Stimulated activated naive CD8-positive, alpha-beta T cell treated with anti-CD3 and anti-CD28 coated beads, Interleukin-15, Interleukin-2, amounts not matched to agents 100 ng/mL and 50 ng/mL, for 24 hours (primary cell): ENCODE measurements around the gene PUSL1.

ENCODE experiments used
- H3K27ac Mint-ChIP-seq: one replicate; pipeline ENCODE4 v1.8.0; 2021; ENCODE audit warnings: mild to moderate bottlenecking, mixed read lengths
- H3K27me3 Mint-ChIP-seq: one replicate; pipeline ENCODE4 v1.8.0; 2021; ENCODE audit warnings: mixed read lengths
- H3K36me3 Mint-ChIP-seq: one replicate; pipeline ENCODE4 v1.8.0; 2021; ENCODE audit warnings: low read depth, mixed read lengths
- H3K4me1 Mint-ChIP-seq: one replicate; pipeline ENCODE4 v1.8.0; 2021; ENCODE audit warnings: low read depth, mixed read lengths
- H3K4me3 Mint-ChIP-seq: one replicate; pipeline ENCODE4 v1.8.0; 2021; ENCODE audit warnings: mild to moderate bottlenecking, mixed read lengths
- H3K9me3 Mint-ChIP-seq: one replicate; pipeline ENCODE4 v1.8.0; 2021; ENCODE audit warnings: mixed read lengths

Gene PUSL1

GRCh38 chr1:1307923-1308755 lies at the start of gene PUSL1, which contains the start of gene ACAP3:
PUSL1 (plus strand) TSS chr1:1308597; CDS start chr1:1308644, 47 bp downstream.
ACAP3 (minus strand) TSS chr1:1307930; CDS start chr1:1307815, 115 bp downstream.
- H3K9me3 Mint-ChIP-seq = no peaks in the 10 kb centered on the region
- H3K4me1 Mint-ChIP-seq = peaks cover 19% of the 10 kb centered on the region
- peak within 1 kb of the TSS; percentile 86 for H3K4me3 Mint-ChIP-seq
- no peaks in the 10 kb centered on the region for H3K36me3 Mint-ChIP-seq
- H3K27me3 Mint-ChIP-seq = no peaks in the 10 kb centered on the region
- peak within 1 kb of the TSS; percentile 84 for H3K27ac Mint-ChIP-seq

DNA sequence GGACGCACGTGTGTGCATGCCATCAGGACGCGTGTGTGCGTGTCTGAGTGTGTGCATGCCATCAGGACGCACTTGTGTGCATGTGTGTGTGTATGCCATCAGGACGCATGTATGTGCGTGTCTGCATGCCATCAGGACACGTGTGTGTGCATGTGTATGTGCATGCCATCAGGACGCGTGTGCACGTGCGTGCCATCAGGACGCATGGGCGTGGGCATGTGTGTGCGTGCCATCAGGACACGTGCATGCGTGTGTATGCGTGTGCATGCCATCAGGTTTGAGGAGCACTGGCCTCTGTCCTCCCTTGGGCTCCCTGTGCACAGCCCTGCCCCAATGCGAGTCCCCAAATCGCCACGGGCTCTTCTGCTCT lies 49.3 kb upstream of the PUSL1 start:
- H3K9me3 Mint-ChIP-seq = no peaks in the 10 kb centered on the region
- peaks cover 6% of the 10 kb centered on the region for H3K4me1 Mint-ChIP-seq
- H3K27me3 Mint-ChIP-seq = no peaks in the 10 kb centered on the region
- H3K4me3 Mint-ChIP-seq = no peak overlapping the region
- H3K27ac Mint-ChIP-seq = no peak overlapping the region
- H3K36me3 Mint-ChIP-seq = peaks cover 44% of the 10 kb centered on the region

DNA sequence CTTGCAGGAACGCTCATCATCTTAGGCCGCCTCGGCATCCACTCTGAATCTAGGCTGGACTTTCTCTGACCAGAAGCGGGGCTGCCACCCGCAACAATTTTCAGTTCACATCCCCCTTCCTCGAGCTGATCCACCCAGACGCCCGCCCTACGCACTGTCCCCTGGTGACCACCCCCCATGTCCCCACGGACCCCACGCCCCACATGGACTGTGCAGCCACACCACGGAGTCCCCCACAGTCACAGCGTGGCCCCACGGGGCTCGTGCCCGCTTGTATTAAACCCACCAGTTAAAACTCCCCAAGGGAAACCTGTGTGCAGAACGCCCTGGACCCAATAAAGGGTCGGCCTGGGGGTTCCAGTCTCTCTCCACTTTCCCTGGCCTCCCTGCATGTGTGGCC lies 48.9 kb upstream of the PUSL1 start:
- no peak overlapping the region for H3K4me3 Mint-ChIP-seq
- no peaks in the 10 kb centered on the region for H3K27me3 Mint-ChIP-seq
- H3K9me3 Mint-ChIP-seq = no peaks in the 10 kb centered on the region
- H3K27ac Mint-ChIP-seq = no peak overlapping the region
- peaks cover 6% of the 10 kb centered on the region for H3K4me1 Mint-ChIP-seq
- H3K36me3 Mint-ChIP-seq = peaks cover 44% of the 10 kb centered on the region

GRCh38 chr1:1259951-1260600 lies 48.3 kb upstream of the PUSL1 start:
- Mint-ChIP-seq H3K9me3 (no peaks in the 10 kb centered on the region), H3K36me3 (peaks cover 44% of the 10 kb centered on the region), H3K27ac (no peak overlapping the region), H3K27me3 (no peaks in the 10 kb centered on the region), H3K4me1 (peaks cover 6% of the 10 kb centered on the region), H3K4me3 (no peak overlapping the region)

DNA sequence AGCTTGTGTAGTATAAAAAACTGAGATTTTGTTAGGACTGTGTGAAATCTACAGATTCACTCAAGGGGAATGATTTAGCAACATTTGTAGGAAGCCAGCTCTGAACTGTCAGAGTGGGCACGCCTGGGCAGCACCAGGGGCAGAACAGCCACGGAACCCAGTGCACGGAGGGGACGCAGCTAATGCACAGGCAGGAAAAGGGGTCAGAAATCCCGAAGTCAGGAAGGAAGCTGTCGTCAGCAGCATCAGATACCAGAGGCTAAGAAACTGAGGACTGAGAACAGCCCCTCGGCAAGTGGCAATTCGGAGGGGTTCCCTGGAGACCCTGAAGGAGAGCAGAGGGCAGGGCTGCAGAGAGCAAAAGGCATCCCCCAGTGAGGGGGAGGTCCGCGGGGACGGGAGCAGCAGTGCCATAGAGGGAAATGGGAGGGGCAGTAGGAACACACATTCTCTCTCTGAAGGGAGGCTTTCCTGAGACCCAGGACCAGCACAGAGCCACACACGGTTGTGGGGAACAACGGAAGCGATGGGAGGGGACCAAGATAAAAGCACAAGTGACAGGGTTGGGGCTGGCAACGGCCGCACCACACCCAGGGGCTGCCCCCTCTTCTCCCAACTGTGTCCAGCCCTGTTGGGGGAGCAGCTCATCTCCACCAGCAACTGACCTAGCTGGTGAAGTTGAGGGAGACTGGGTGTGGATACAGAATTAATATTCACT lies 47.4 kb upstream of the PUSL1 start:
- H3K4me1 Mint-ChIP-seq = peaks cover 9% of the 10 kb centered on the region
- no peaks in the 10 kb centered on the region for H3K9me3 Mint-ChIP-seq
- no peaks in the 10 kb centered on the region for H3K27me3 Mint-ChIP-seq
- H3K4me3 Mint-ChIP-seq = no peak overlapping the region
- peak overlapping the region; percentile 22 for H3K27ac Mint-ChIP-seq
- peaks cover 43% of the 10 kb centered on the region for H3K36me3 Mint-ChIP-seq

DNA sequence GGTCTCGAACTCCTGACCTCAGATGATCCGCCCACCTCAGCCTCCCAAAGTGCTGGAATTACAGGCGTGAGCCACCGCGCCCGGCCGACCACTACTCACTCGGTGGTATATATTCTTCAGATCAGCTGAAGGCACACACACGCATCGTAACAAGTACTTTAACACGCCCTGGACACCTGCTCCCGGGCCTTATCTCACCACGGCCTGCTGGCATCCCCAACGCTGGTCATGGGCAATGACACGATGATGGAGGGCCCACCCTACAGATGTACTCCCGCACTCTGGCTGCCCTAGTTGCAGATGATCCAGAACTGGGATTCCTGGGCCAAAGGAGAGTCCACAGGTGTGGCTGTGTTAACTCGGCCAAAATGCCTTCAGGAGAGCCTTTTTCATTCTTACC lies 46.3 kb upstream of the PUSL1 start:
- no peaks in the 10 kb centered on the region for H3K27me3 Mint-ChIP-seq
- peaks cover 11% of the 10 kb centered on the region for H3K4me1 Mint-ChIP-seq
- H3K9me3 Mint-ChIP-seq = no peaks in the 10 kb centered on the region
- no peak overlapping the region for H3K4me3 Mint-ChIP-seq
- peaks cover 42% of the 10 kb centered on the region for H3K36me3 Mint-ChIP-seq
- no peak overlapping the region for H3K27ac Mint-ChIP-seq

DNA sequence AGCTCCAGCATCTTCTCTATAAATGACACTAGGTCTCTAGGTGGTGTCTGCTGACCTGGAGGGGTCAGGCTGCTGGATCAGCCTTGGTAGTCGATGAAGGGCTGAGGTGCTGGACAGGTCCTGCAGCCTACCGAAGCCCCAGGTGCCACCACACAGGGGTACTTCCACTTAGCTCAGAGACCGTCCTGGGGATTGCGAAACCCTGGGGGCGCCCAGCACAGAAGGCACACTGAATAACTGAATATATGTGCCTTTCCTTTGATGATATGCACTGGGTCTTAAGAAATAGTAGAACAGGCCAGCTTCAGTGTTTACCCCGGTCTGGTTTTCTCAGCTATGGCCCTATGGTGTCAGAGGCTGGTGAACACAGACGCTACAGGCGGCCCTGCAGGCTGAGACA lies 45.6 kb upstream of the PUSL1 start:
- Mint-ChIP-seq H3K4me1 (peaks cover 11% of the 10 kb centered on the region), H3K27ac (no peak overlapping the region), H3K4me3 (no peak overlapping the region), H3K36me3 (peaks cover 39% of the 10 kb centered on the region), H3K9me3 (no peaks in the 10 kb centered on the region), H3K27me3 (no peaks in the 10 kb centered on the region)

DNA sequence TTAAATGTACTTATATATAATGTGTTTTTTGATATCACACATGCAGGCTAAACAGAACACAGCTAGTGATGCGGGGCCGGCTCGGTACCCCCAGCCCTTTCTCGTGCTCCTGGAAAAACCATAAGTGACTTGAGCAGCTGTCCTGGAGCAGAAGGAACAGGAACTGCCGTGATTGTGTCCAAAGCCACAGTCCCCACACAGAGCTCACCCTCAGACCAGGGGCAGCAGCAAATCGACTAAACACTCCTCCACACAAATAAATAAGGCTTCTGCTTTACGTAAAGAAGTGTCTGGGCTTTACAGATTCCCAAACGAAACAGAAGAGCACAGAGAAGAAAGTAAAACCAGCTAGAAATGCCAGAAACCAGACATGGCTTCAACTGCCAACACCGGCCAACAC lies 44.4 kb upstream of the PUSL1 start:
- Mint-ChIP-seq H3K27me3 (no peaks in the 10 kb centered on the region), H3K9me3 (no peaks in the 10 kb centered on the region), H3K4me3 (no peak overlapping the region), H3K36me3 (peaks cover 42% of the 10 kb centered on the region), H3K4me1 (peaks cover 11% of the 10 kb centered on the region), H3K27ac (no peak overlapping the region)

GRCh38 chr1:1264868-1265272 lies 43.5 kb upstream of the PUSL1 start:
- Mint-ChIP-seq H3K27ac (no peak overlapping the region), H3K9me3 (no peaks in the 10 kb centered on the region), H3K27me3 (no peaks in the 10 kb centered on the region), H3K4me3 (no peak overlapping the region), H3K4me1 (peaks cover 15% of the 10 kb centered on the region), H3K36me3 (peaks cover 38% of the 10 kb centered on the region)

DNA sequence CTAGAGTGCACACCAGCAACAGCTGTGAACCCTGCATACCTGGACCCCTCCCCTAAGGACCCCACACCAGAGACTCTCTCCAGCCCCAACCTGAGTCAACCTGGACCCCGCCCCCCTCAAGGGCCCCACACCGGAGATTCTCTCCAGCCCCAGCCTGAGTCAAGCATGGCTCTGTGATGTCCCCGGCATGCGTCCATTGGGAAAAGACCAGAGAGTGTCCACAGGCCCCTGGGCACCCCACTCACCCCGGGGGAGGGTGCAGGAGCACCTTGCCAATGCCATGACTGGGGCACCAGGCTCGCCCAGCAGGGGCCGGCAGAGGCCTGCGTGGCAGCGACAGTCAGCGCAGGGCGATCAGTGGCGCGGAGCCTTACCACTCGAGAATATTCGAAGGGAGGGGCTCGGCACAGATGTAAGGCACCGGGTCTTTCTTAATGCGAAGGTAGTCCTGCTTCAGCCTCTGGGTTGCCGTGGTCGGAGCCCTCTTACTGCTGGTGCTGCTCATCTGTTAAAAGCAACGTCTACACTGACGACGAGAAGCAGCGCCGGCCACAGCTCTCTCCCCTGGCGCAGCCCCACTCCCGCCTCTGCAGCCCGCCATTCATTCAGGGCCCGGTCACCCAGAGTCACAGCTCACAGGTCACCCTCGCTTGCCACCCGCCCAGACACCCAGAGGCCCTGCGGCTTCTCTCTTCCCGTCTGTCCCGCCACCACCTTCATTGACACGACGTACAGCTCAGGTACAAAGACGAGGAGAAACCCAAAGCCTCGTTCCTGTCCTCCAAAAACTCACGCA lies 40.7 kb upstream of the PUSL1 start:
- Mint-ChIP-seq H3K36me3 (peaks cover 42% of the 10 kb centered on the region), H3K9me3 (no peaks in the 10 kb centered on the region), H3K27me3 (no peaks in the 10 kb centered on the region), H3K4me1 (peaks cover 37% of the 10 kb centered on the region), H3K4me3 (no peak overlapping the region), H3K27ac (no peak overlapping the region)

DNA sequence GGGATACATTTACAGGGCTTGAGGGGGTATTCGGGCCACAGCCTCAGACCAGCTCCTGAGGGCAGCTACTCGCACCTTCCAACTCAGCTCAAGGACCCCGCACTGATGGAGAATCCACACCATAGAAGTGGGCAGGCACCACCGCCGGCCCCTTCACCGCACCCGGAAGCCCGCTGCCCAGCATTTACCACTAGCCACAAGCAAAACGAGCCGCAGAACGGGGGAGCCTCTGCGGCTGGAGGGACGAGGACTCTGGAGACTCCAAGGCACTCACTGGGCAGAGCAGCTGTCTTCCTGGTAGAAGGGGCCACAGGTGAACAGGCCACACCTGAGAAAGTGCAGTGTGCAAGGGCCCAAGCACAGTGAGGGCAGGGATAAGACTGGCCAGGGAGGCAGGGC lies 40.1 kb upstream of the PUSL1 start:
- Mint-ChIP-seq H3K4me3 (no peak overlapping the region), H3K36me3 (peaks cover 36% of the 10 kb centered on the region), H3K27me3 (no peaks in the 10 kb centered on the region), H3K27ac (no peak overlapping the region), H3K4me1 (peaks cover 41% of the 10 kb centered on the region), H3K9me3 (no peaks in the 10 kb centered on the region)

DNA sequence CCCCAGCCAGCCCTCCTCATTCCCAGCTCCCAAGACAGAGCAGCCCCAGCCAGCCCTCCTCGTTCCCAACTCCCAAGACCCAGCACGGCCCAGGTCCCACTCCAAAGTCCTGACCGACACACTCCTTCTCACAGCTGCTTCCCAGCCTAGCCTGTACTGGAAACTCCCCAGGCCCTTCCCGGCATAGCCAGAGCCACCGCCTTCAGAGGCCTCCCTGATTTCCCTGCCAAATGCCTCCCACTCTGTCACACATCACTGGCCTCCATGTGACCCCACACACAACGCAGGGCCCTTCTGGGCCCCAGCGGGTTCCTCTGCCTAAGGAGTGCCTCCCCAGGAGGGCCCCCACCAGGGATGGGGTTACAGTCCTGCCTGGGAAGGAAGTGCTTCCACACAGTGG lies 37.6 kb upstream of the PUSL1 start:
- Mint-ChIP-seq H3K27ac (peak overlapping the region; percentile 87), H3K27me3 (no peaks in the 10 kb centered on the region)

GRCh38 chr1:1272341-1273208 lies 35.8 kb upstream of the PUSL1 start:
- Mint-ChIP-seq H3K27me3 (no peaks in the 10 kb centered on the region), H3K4me1 (peaks cover 40% of the 10 kb centered on the region), H3K27ac (peak overlapping the region; percentile 77), H3K4me3 (peak overlapping the region; percentile 91), H3K9me3 (no peaks in the 10 kb centered on the region), H3K36me3 (peaks cover 29% of the 10 kb centered on the region)

More for the DNA sequence above, 37.6 kb upstream of the PUSL1 start:
- Mint-ChIP-seq H3K4me1 (peaks cover 44% of the 10 kb centered on the region), H3K9me3 (no peaks in the 10 kb centered on the region), H3K4me3 (peak overlapping the region; percentile 76), H3K36me3 (peaks cover 34% of the 10 kb centered on the region)

GRCh38 chr1:1273209-1273511 lies 35.2 kb upstream of the PUSL1 start:
- Mint-ChIP-seq H3K4me1 (peaks cover 40% of the 10 kb centered on the region), H3K27me3 (no peaks in the 10 kb centered on the region), H3K27ac (peak overlapping the region; percentile 77), H3K9me3 (no peaks in the 10 kb centered on the region), H3K36me3 (peaks cover 25% of the 10 kb centered on the region), H3K4me3 (peak overlapping the region; percentile 91)
